ENCODE data around the gene MAP1LC3A.
"Not testable (repeated sequence)": the region's sequence is repeated elsewhere in the genome, so short reads cannot be mapped to it uniquely, and the experiment has no call there.

MAP1LC3A gene

DNA sequence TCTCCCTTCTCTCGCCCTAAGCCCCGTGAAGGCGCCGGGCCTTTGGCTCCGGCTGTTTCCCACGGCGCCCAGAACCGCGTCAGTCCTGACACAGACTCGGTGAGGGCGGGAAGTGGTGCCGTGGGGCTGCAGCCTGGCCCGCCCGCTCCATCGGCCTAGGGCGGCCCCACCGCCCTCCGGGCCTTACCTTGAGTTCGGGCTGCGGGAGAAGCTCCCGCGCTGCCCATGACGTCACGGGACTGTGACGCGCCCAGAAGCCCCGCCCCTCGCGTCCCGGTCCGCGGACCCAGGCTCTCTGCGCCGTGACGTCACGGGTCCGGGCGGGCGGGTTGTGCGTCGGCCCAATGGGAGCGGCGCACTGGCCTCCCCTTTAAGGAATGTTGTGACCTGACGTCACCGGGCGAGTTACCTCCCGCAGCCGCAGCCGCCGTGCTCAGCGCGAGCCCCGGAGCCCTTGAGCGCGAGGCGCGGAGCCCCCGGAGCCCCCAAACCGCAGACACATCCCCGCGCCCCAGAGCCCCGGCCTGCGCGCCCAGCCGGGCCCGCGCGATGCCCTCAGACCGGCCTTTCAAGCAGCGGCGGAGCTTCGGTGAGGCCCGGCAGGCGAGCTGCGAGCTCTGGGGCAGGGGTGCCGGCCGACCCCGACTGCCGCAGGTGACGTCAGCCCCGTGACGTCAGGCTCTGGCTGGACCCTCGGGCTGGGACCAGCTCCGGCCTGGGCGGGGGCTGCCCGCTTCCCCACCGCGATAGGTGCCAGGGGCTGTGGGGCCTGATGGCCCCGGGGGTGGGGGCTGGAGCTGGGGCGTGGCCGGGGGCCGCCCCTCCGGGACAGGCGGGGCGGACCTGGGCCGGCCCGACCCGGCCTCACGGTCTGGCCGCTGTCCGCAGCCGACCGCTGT, at the start of gene MAP1LC3A:
Gene MAP1LC3A, plus strand, starts transcription at position 399 of the 899 bp plus-strand sequence. Its CDS starts 151 bp downstream, at position 550.
- H3K27me3 ChIP-seq (ENCODE audit: low read depth, low read length), result no peaks in the 10 kb centered on the region
- H3K4me3 ChIP-seq (ENCODE audit: low read depth in 1 of 2, low read length in 2 of 2), result peak within 1 kb of the TSS; percentile 58 to 79
- H3K36me3 ChIP-seq (ENCODE audit: control insufficient read depth in 1 of 2, insufficient read depth in 2 of 2, low read length in 2 of 2), result peaks cover 0 to 4% of the 10 kb centered on the region in 2 donors
- H3K9me3 ChIP-seq (ENCODE audit: control insufficient read depth in 1 of 2, low read length in 2 of 2), result no peaks in the 10 kb centered on the region
- H3K27ac ChIP-seq (ENCODE audit: low read length), result peak within 1 kb of the TSS; percentile 58
- peaks cover 0 to 3% of the 10 kb centered on the region in 2 donors for H3K4me1 ChIP-seq (ENCODE audit: control insufficient read depth in 1 of 2, insufficient read depth in 2 of 2, low read length in 2 of 2)

- H3K36me3 ChIP-seq (ENCODE audit: control insufficient read depth in 1 of 2, insufficient read depth in 2 of 2, low read length in 2 of 2), result peaks cover 14 to 23% of the 10 kb centered on the region in 2 donors
- H3K27ac ChIP-seq (ENCODE audit: low read length), result no peak overlapping the region
- H3K4me3 ChIP-seq (ENCODE audit: low read depth in 1 of 2, low read length in 2 of 2), result no peak overlapping the region
- H3K9me3 ChIP-seq (ENCODE audit: control insufficient read depth in 1 of 2, low read length in 2 of 2), result no peaks in the 10 kb centered on the region
- no peaks in the 10 kb centered on the region for H3K27me3 ChIP-seq (ENCODE audit: low read depth, low read length)
- peaks cover 6 to 13% of the 10 kb centered on the region in 2 donors for H3K4me1 ChIP-seq (ENCODE audit: control insufficient read depth in 1 of 2, insufficient read depth in 2 of 2, low read length in 2 of 2)
Observed at GRCh38 chr20:34510575-34510974, 47.9 kb upstream of the MAP1LC3A start.

DNA sequence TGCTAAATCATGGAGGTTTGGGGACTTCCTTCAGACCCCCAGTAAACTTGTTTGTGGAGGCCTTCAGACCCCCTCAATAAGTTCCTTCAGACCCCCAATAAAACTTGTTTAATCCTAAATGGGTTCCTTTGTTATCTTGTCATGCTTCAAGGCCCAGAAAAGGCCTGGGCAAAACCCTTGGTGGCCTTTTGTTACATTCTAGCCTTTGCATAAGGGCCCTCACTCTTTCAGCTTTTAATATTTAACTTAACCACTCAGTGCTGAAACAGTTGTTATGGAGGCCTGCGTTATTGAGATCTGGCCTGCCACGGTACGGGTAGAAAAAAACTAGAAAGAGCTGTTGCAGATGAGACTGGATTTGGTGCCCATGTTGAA, 46.6 kb upstream of the MAP1LC3A start:
- no peaks in the 10 kb centered on the region for H3K9me3 ChIP-seq (ENCODE audit: control insufficient read depth in 1 of 2, low read length in 2 of 2)
- peaks cover 6 to 11% of the 10 kb centered on the region in 2 donors for H3K4me1 ChIP-seq (ENCODE audit: control insufficient read depth in 1 of 2, insufficient read depth in 2 of 2, low read length in 2 of 2)
- H3K27ac ChIP-seq (ENCODE audit: low read length), result no peak overlapping the region
- H3K4me3 ChIP-seq (ENCODE audit: low read depth in 1 of 2, low read length in 2 of 2), result no peak overlapping the region
- no peaks in the 10 kb centered on the region for H3K27me3 ChIP-seq (ENCODE audit: low read depth, low read length)
- H3K36me3 ChIP-seq (ENCODE audit: control insufficient read depth in 1 of 2, insufficient read depth in 2 of 2, low read length in 2 of 2), result peaks cover 16% of the 10 kb centered on the region in 2 donors

DNA sequence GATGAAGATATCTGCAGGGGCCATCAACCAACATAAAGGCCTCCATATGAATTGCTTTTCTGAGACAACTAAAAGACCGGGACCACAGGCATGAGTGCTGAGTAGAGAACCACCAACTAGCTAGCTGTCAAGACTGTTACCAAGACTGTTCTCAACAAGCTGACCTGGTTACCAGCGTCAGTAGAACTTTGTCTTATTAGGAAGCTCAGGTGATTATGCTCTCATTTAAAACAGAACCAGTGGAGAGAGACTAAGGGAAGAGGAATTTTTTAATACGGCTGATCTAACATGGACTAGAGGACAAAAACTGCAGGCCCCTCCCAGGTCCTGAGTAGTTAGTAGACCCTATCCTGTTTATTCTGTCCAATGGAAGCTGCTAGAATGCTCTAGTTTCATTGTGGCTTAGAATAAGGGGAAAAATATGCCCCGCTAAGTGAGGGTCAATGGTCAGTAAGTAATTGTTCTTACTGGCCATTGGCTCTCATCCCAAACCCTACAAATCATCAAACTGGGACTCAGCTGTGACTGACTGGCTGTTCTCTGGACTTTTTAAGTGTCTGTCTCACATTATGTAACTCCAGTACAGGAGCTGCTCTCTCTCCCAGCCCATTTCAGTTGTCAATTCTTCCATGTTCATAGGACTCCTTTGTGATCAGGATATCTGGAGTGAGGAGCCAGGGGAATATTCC, 46.1 kb upstream of the MAP1LC3A start:
- Histone ChIP-seq H3K4me1 (ENCODE audit: control insufficient read depth in 1 of 2, insufficient read depth in 2 of 2, low read length in 2 of 2) (peaks cover 6 to 14% of the 10 kb centered on the region in 2 donors), H3K9me3 (ENCODE audit: control insufficient read depth in 1 of 2, low read length in 2 of 2) (no peaks in the 10 kb centered on the region), H3K36me3 (ENCODE audit: control insufficient read depth in 1 of 2, insufficient read depth in 2 of 2, low read length in 2 of 2) (peaks cover 16% of the 10 kb centered on the region in 2 donors), H3K27me3 (ENCODE audit: low read depth, low read length) (no peaks in the 10 kb centered on the region), H3K4me3 (ENCODE audit: low read depth in 1 of 2, low read length in 2 of 2) (no peak overlapping the region), H3K27ac (ENCODE audit: low read length) (no peak overlapping the region)

DNA sequence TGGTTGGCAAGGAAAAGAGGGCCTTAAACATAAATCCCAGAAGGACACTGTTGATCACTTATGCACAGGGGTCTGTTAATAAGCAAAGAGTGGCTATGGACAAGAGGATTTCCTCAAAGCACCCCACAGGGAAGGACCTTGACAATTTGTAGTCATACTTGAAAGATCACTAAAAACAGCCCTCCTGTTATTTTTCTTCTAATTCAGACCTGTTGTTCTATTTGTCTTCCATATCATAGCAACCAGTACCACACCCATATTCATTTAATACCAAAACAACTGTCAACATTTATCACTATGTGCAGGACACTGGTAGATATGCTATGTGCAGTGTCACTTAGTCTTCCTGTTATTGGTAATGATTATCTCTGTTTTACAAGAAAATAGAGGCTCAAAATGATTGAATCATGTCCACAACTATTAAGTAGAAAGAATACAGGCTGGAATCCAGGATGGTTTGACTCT, 45.5 kb upstream of the MAP1LC3A start:
- H3K36me3 ChIP-seq (ENCODE audit: control insufficient read depth in 1 of 2, insufficient read depth in 2 of 2, low read length in 2 of 2), result peaks cover 10 to 16% of the 10 kb centered on the region in 2 donors
- H3K27ac ChIP-seq (ENCODE audit: low read length), result no peak overlapping the region
- peaks cover 6 to 19% of the 10 kb centered on the region in 2 donors for H3K4me1 ChIP-seq (ENCODE audit: control insufficient read depth in 1 of 2, insufficient read depth in 2 of 2, low read length in 2 of 2)
- H3K27me3 ChIP-seq (ENCODE audit: low read depth, low read length), result no peaks in the 10 kb centered on the region
- H3K9me3 ChIP-seq (ENCODE audit: control insufficient read depth in 1 of 2, low read length in 2 of 2), result no peaks in the 10 kb centered on the region
- no peak overlapping the region for H3K4me3 ChIP-seq (ENCODE audit: low read depth in 1 of 2, low read length in 2 of 2)

GRCh38 chr20:34514034-34514433, 44.5 kb upstream of the MAP1LC3A start:
- H3K27me3 ChIP-seq (ENCODE audit: low read depth, low read length); H3K4me3 ChIP-seq (ENCODE audit: low read depth in 1 of 2, low read length in 2 of 2); H3K9me3 ChIP-seq (ENCODE audit: control insufficient read depth in 1 of 2, low read length in 2 of 2); H3K27ac ChIP-seq (ENCODE audit: low read length): not testable (repeated sequence)
- Histone ChIP-seq H3K4me1 (ENCODE audit: control insufficient read depth in 1 of 2, insufficient read depth in 2 of 2, low read length in 2 of 2) (peaks cover 6 to 28% of the 10 kb centered on the region in 2 donors), H3K36me3 (ENCODE audit: control insufficient read depth in 1 of 2, insufficient read depth in 2 of 2, low read length in 2 of 2) (peaks cover under 1 to 13% of the 10 kb centered on the region in 2 donors)

DNA sequence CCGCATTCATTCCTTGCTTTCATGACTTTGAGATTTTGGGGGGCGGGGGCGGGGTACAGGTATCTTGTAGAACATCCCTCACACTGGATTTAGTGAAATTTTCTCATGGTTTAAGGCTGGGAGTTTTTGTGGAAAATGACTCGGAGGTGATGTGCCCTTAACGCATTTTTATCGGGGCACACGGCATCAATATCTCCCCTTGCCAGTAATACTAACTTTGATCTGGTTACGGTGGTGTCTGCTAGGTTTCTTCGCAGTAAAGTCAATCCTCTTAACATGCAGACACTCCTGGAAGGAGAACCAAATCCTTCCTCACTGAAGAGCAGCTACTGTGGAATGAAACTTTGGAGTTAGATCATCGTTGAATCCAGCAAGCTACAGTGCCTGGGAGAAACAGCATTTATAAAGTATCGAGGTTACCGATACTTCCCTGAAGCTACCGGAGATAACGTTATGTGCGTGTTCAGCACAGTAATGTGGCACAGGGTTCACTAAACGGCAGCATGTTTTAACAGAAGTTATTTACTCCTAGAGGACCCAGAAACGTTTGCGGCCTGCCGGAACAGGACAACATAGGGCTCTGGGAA, 43.5 kb upstream of the MAP1LC3A start:
- Histone ChIP-seq H3K36me3 (ENCODE audit: control insufficient read depth in 1 of 2, insufficient read depth in 2 of 2, low read length in 2 of 2) (peaks cover 0 to 7% of the 10 kb centered on the region in 2 donors), H3K4me1 (ENCODE audit: control insufficient read depth in 1 of 2, insufficient read depth in 2 of 2, low read length in 2 of 2) (peaks cover 6 to 28% of the 10 kb centered on the region in 2 donors), H3K27me3 (ENCODE audit: low read depth, low read length) (no peaks in the 10 kb centered on the region), H3K27ac (ENCODE audit: low read length) (peak overlapping the region; percentile 89), H3K9me3 (ENCODE audit: control insufficient read depth in 1 of 2, low read length in 2 of 2) (no peaks in the 10 kb centered on the region), H3K4me3 (ENCODE audit: low read depth in 1 of 2, low read length in 2 of 2) (peak overlapping the region; percentile 92 to 93)

- H3K9me3 ChIP-seq (ENCODE audit: control insufficient read depth in 1 of 2, low read length in 2 of 2), result no peaks in the 10 kb centered on the region
- H3K4me3 ChIP-seq (ENCODE audit: low read depth in 1 of 2, low read length in 2 of 2), result peak overlapping the region; percentile 92 to 93
- no peaks in the 10 kb centered on the region for H3K27me3 ChIP-seq (ENCODE audit: low read depth, low read length)
- H3K27ac ChIP-seq (ENCODE audit: low read length), result peak overlapping the region; percentile 89
- H3K4me1 ChIP-seq (ENCODE audit: control insufficient read depth in 1 of 2, insufficient read depth in 2 of 2, low read length in 2 of 2), result peaks cover 6 to 29% of the 10 kb centered on the region in 2 donors
- peaks cover 0 to 7% of the 10 kb centered on the region in 2 donors for H3K36me3 ChIP-seq (ENCODE audit: control insufficient read depth in 1 of 2, insufficient read depth in 2 of 2, low read length in 2 of 2)
Observed at GRCh38 chr20:34515484-34516246, 42.9 kb upstream of the MAP1LC3A start.

DNA sequence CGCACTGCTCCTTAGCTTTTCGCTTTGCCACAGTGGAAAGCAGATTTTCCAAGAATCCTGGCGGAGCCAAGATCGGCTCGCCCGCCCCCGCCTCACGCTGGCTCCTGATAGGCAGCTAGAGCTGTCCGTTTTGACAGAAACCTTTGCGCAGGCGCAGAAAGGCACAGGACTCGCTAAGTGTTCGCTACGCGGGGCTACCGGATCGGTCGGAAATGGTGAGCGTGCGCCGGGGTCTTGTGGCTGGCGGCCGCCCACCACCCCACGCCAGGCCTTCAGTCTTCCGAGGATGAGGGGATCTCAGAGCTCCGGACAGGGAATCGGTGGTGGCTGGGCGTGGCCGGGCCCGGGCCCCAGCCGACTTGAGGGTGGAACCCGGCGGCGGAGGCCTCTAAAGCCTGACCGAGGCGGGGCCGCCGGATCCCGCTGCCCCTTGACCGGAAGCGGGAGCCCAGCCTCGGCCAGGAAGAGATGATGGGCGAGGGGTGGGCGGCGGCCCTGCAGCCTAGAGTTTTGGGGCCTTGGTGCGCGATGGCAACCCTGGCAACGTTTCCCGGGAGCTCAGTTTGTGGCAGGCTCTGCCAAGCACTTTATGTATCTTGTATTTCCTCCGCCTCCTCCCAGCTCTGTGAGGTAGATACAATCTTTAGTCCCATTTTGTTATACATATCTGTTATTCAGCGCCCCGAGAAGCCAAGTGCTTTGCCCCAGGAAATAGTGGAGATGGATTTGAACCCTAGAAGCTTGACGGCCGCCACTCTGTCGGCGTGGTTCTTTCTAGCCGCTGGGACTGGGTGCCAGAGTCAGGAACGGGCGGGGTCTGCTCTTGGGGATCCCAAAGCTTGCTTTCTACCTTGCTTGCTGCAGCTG, 42.0 kb upstream of the MAP1LC3A start, which contains the start of gene DYNLRB1:
Gene DYNLRB1, plus strand, starts transcription at position 176 of the 867 bp plus-strand sequence. Its CDS starts 37 bp downstream, at position 213.
- peak within 1 kb of the TSS; percentile 92 to 93 for H3K4me3 ChIP-seq (ENCODE audit: low read depth in 1 of 2, low read length in 2 of 2)
- peak within 1 kb of the TSS; percentile 89 for H3K27ac ChIP-seq (ENCODE audit: low read length)
- no peaks in the 10 kb centered on the region for H3K9me3 ChIP-seq (ENCODE audit: control insufficient read depth in 1 of 2, low read length in 2 of 2)
- H3K4me1 ChIP-seq (ENCODE audit: control insufficient read depth in 1 of 2, insufficient read depth in 2 of 2, low read length in 2 of 2), result peaks cover 6 to 32% of the 10 kb centered on the region in 2 donors
- H3K27me3 ChIP-seq (ENCODE audit: low read depth, low read length), result no peaks in the 10 kb centered on the region
- peaks cover 0 to 7% of the 10 kb centered on the region in 2 donors for H3K36me3 ChIP-seq (ENCODE audit: control insufficient read depth in 1 of 2, insufficient read depth in 2 of 2, low read length in 2 of 2)

GRCh38 chr20:34517114-34517505, 41.4 kb upstream of the MAP1LC3A start:
- Histone ChIP-seq H3K36me3 (ENCODE audit: control insufficient read depth in 1 of 2, insufficient read depth in 2 of 2, low read length in 2 of 2) (peaks cover 0 to 7% of the 10 kb centered on the region in 2 donors), H3K9me3 (ENCODE audit: control insufficient read depth in 1 of 2, low read length in 2 of 2) (no peaks in the 10 kb centered on the region), H3K4me3 (ENCODE audit: low read depth in 1 of 2, low read length in 2 of 2) (peak overlapping the region; percentile 92 to 93), H3K27me3 (ENCODE audit: low read depth, low read length) (no peaks in the 10 kb centered on the region), H3K4me1 (ENCODE audit: control insufficient read depth in 1 of 2, insufficient read depth in 2 of 2, low read length in 2 of 2) (peaks cover 6 to 32% of the 10 kb centered on the region in 2 donors), H3K27ac (ENCODE audit: low read length) (peak overlapping the region; percentile 89)
